Heart left ventricle (tissue), 16 donors: Measurements from ENCODE around the gene LRFN4. TPM values are rescaled to one million over a fixed set of nuclear protein-coding genes. Genes with fewer than 3 reads are reported as not detected.
"Not testable (repeated sequence)": the region's sequence is repeated elsewhere in the genome, so short reads cannot be mapped to it uniquely, and the experiment has no call there.

Source experiments
- ATAC-seq, 4 donors: fragments of 200-7000 bp; cut with Tn5 transposase; one replicate each; pipeline ENCODE4 v1.9.1; 2020 to 2022; ENCODE audit warnings: moderate library complexity in 4 of 4, mild to moderate bottlenecking in 3 of 4, moderate number of reproducible peaks in 1 of 4
- DNase-seq, 5 donors: peaks; one replicate each; pipeline ENCODE4 v3.0.0-alpha.2; 2020
- H3K27ac ChIP-seq, 12 donors: fragments of 200-600 bp; sonication (generic) in 4 of 12; one replicate each; pipeline versions ENCODE4 v1.5.0 to v1.8.0; 2016 to 2022; ENCODE audit warnings: mild to moderate bottlenecking in 2 of 12
- H3K27me3 ChIP-seq, 9 donors: fragments of 200-600 bp; sonication (generic) in 2 of 9; one replicate each; pipeline versions ENCODE4 v1.5.1 to v1.8.0; 2016 to 2022; ENCODE audit warnings: mild to moderate bottlenecking in 3 of 9
- H3K36me3 ChIP-seq, 9 donors: fragments of 200-600 bp; sonication (generic) in 2 of 9; one replicate each; pipeline versions ENCODE4 v1.5.0 to v1.8.0; 2018 to 2022; ENCODE audit warnings: mild to moderate bottlenecking in 2 of 9
- H3K4me1 ChIP-seq, 12 donors: fragments of 200-600 bp; sonication (generic) in 4 of 12; one replicate each; pipeline versions ENCODE4 v1.5.0 to v1.8.0; 2016 to 2022; ENCODE audit warnings: mild to moderate bottlenecking in 3 of 12
- H3K4me3 ChIP-seq, 12 donors: fragments of 200-600 bp; sonication (generic) in 4 of 12; one replicate each; pipeline versions ENCODE4 v1.5.0 to v1.8.0; 2017 to 2022; ENCODE audit warnings: mild to moderate bottlenecking in 9 of 12, moderate library complexity in 4 of 12
- H3K9me3 ChIP-seq, 12 donors: fragments of 200-600 bp; sonication (generic) in 4 of 12; one replicate each; pipeline versions ENCODE4 v1.5.0 to v1.8.0; 2016 to 2022; ENCODE audit warnings: mild to moderate bottlenecking in 1 of 12
- POLR2A ChIP-seq, 2 donors: fragments of 450-650 bp; IDR thresholded peaks; one replicate each; pipeline ENCODE4 v1.6.1; 2017; ENCODE audit warnings: antibody characterized with exemption in 2 of 2, mild to moderate bottlenecking in 2 of 2, moderate library complexity in 2 of 2
- WGBS, 4 donors: extraction: QIAGEN DNeasy Blood & Tissue Kit in 2 of 4; methylation state at CpG; one replicate each; pipeline versions ENCODE4 v1.1.5 to v1.1.7; 2013 to 2018; 5-methylcytosine and 5-hydroxymethylcytosine counted together
- intact Hi-C, 10 donors: fragments of 100-400 bp; cut with DNase I; formaldehyde crosslinking; loops; one replicate each; pipeline versions ENCODE4 v1.11.1 to v1.14.2; 2022
- polyA plus RNA-seq, 2 donors: library from polyadenylated mRNA; stranded (reverse); fragments of 200-250 nt; gene quantifications; one replicate each; pipeline ENCODE4 v1.2.3, GENCODE V29; 2013
- total RNA-seq, 9 donors: library from RNA; depleted of rRNA in 2 of 9; stranded (reverse); fragments of >200 nt in 2 of 9; fragmentation: NEBNext Ultra II Directional in 3 of 9; extraction: Animal tissue kit (Norgen Biotek cat#: 25700) in 3 of 9; gene quantifications; one replicate each; pipeline versions ENCODE4 v1.1.0 to v1.2.4, GENCODE V29; 2016 to 2023
- TF ChIP-seq, protein P1 (sequence below), 12 donors: fragments of 200-600 bp; sonication (generic) in 4 of 12; IDR thresholded peaks; one replicate each; pipeline versions ENCODE4 v1.5.0 to v1.8.0; 2018 to 2022; ENCODE audit warnings: antibody characterized with exemption in 12 of 12, mild to moderate bottlenecking in 5 of 12
- donor health status: ischemic (EF 13 %, LVEDD 7.1; RV severe dilation, severe dysfunction).
- donor health status: healthy with polysubstance abuse.
- donor health status: DM: no; HTN: yes; CAD: no.
- donor health status: DM: no; HTN: no; CAD: no.
- donor health status: ischemic (EF 25% LVEDD 6.9; RV normal size, moderate dysfunction).
- donor health status: ischemic (EF 25% LVEDD 5.7; RV mildly dilated, moderate dysfunction).
- donor health status: healthy.
- donor health status: DM: yes; HTN: yes; CAD: no.
- donor health status: ischemic (EF 35%, LVEDD 5.7; RV mildly dilated, moderate dysfunction).
- donor health status: nonischemic (EF 11% LVEDD 7.7; RV severe dilation, severe dysfunction).
- donor health status: DM: yes; HTN: yes; CAD: no.
- donor health status: PGD.
- donor health status: ischemic (EF 29% LVEDD 5.4; RV normal size, mild dysfunction).
- donor health status: nonischemic (EF 23%, LVEDD 6.1; RV moderate dilation, normal function).

LRFN4 gene
- total and polyA plus RNA-seq, 11 donors: 8.2 to 22.1 (median 15.4) TPM

DNA sequence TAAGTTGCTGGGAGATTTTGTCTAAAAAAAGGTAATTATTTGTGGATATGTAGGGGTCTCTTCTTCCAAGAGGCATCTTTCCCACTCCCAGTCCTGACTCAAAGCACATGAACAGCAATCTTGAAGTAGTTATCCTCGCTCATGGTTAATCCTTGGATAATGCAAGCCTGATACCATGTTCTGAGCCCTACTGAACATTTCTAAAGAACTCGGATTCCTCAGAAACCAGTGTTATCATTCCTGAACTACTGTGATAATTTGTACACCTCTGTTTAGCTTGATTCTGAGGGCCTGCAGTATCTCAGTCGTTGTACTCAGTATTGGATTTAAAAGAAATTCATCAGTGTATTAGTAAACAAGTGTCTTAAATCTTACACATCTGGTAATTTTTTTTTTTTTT, 36.0 kb upstream of the LRFN4 start:
- no peaks in the 10 kb centered on the region for H3K9me3 ChIP-seq
- no peaks in the 10 kb centered on the region for H3K27me3 ChIP-seq
- DNase-seq (no peak), ATAC-seq (no peak)
- WGBS, 4 donors: 74 to 81% (median 78%) methylated on average over 3 of the region's 3 CpGs
- no peaks in the 10 kb centered on the region for H3K4me1 ChIP-seq
- intact Hi-C loops: no loop called here
- no peak overlapping the region for H3K27ac ChIP-seq
- TF ChIP-seq POLR2A (IDR thresholded peaks at IDR 0.05): no peak
- TF ChIP-seq, protein P1, sequence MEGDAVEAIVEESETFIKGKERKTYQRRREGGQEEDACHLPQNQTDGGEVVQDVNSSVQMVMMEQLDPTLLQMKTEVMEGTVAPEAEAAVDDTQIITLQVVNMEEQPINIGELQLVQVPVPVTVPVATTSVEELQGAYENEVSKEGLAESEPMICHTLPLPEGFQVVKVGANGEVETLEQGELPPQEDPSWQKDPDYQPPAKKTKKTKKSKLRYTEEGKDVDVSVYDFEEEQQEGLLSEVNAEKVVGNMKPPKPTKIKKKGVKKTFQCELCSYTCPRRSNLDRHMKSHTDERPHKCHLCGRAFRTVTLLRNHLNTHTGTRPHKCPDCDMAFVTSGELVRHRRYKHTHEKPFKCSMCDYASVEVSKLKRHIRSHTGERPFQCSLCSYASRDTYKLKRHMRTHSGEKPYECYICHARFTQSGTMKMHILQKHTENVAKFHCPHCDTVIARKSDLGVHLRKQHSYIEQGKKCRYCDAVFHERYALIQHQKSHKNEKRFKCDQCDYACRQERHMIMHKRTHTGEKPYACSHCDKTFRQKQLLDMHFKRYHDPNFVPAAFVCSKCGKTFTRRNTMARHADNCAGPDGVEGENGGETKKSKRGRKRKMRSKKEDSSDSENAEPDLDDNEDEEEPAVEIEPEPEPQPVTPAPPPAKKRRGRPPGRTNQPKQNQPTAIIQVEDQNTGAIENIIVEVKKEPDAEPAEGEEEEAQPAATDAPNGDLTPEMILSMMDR (IDR thresholded peaks at IDR 0.05): no peak
- H3K36me3 ChIP-seq: peaks cover 0 to 19% (median 0%) of the 10 kb centered on the region in 9 donors
- no peak overlapping the region for H3K4me3 ChIP-seq

DNA sequence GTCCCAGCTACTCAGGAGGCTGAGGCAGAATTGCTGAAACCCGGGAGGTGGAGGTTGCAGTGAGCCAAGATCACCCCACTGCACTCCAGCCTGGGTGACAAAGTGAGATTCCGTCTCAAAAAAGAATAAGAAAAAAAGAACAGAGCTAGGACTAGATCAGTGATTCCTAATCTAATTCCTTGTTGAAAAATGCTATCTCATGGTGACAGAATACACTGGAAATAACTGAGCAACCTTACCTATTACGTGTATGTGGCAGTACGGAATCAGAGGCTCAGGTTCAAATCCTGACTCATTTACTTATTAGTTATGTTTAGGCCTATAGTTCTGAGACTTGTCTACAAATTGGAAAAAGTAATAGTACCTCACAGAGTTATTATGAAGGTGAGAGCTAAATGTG, 33.2 kb upstream of the LRFN4 start:
- H3K27ac ChIP-seq: no peak overlapping the region
- intact Hi-C loops: no loop called here
- ATAC-seq: no peak
- WGBS, 4 donors: 96 to 99% (median 97%) methylated on average over 4 of the region's 4 CpGs
- H3K9me3 ChIP-seq: no peaks in the 10 kb centered on the region
- H3K4me1 ChIP-seq: no peaks in the 10 kb centered on the region
- no peaks in the 10 kb centered on the region for H3K27me3 ChIP-seq
- H3K36me3 ChIP-seq: peaks cover 0 to 22% (median 0%) of the 10 kb centered on the region in 9 donors
- TF ChIP-seq POLR2A (IDR thresholded peaks at IDR 0.05): no peak
- TF ChIP-seq, protein P1 (IDR thresholded peaks at IDR 0.05): no peak
- DNase-seq: no peak
- H3K4me3 ChIP-seq: no peak overlapping the region

DNA sequence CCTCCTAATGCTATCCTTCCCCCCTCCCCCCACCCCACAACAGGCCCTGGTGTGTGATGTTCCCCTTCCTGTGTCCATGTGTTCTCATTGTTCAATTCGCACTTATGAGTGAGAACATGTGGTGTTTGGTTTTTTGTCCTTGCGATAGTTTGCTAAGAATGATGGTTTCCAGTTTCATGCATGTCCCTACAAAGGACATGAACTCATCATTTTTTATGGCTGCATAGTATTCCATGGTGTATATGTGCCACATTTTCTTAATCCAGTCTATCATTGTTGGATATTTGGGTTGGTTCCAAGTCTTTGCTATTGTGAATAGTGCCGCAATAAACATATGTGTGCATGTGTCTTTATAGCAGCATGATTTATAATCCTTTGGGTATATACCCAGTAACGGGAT, 32.3 kb upstream of the LRFN4 start:
- peaks cover 0 to 25% (median 0%) of the 10 kb centered on the region in 9 donors for H3K36me3 ChIP-seq
- ATAC-seq, H3K27me3 ChIP-seq, intact Hi-C loops, DNase-seq, H3K4me3 ChIP-seq, H3K9me3 ChIP-seq, H3K27ac ChIP-seq, H3K4me1 ChIP-seq: not testable (repeated sequence)
- 95 to 98% (median 97%) methylated on average over 3 to 4 of the region's 4 CpGs for WGBS, 4 donors

DNA sequence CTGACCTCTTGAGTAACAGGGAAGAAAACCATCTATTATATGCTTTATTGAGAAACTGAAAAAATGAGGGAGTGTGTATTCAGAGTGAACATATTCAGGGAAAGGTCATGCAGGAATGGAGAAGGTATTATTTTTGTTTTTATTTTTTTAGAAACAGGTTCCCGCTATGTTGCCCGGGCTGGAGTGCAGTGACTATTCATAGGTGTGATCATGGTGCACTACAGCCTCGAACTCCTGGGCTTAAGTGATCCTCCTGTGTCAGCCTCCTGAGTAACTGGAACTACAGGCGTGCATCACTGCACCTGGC, 22.4 kb upstream of the LRFN4 start:
- no peaks in the 10 kb centered on the region for H3K27me3 ChIP-seq
- H3K9me3 ChIP-seq: no peaks in the 10 kb centered on the region
- no peak overlapping the region for H3K4me3 ChIP-seq
- ATAC-seq (no peak), DNase-seq (no peak)
- TF ChIP-seq, protein P1 (IDR thresholded peaks at IDR 0.05): peak in 4 of 12 donors; percentile 2 to 14 (median 6)
- no peak for TF ChIP-seq POLR2A (IDR thresholded peaks at IDR 0.05)
- peaks cover 0 to 7% (median 0%) of the 10 kb centered on the region in 12 donors for H3K4me1 ChIP-seq
- peak overlapping the region in 1 of 12 donors; percentile 3 for H3K27ac ChIP-seq
- intact Hi-C loops: loop anchor here (1.0 to 10.0 kb wide), 10 partner anchors 139 to 430 kb away; partner anchors contain the start of gene CTSF (in 1 of the 10)
- WGBS, 4 donors: 62 to 68% (median 63%) methylated on average over 4 of the region's 4 CpGs
- H3K36me3 ChIP-seq: peaks cover 0 to 20% (median 3%) of the 10 kb centered on the region in 9 donors

DNA sequence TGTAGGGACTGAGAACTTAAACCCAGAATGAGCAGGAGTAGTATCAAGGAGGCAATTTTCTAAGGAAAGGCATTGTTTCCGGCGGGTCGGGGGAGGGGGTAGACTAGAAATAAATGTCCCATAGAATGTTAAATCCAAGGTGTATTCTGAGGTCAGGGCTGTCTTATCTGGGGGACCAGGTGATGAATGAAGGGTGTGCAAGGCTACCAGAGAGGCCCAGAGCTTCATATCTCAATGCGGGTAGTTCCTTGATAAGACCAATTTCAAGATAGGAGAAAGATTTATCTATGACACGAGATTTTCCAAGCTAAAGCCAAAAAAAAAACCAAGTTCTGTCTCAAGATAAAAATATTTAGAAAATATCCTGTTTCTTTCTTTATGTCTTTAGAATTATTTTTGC, 21.9 kb upstream of the LRFN4 start:
- H3K36me3 ChIP-seq: peaks cover 0 to 24% (median 3%) of the 10 kb centered on the region in 9 donors
- no peak for TF ChIP-seq POLR2A (IDR thresholded peaks at IDR 0.05)
- TF ChIP-seq, protein P1 (IDR thresholded peaks at IDR 0.05): no peak
- H3K27me3 ChIP-seq: no peaks in the 10 kb centered on the region
- intact Hi-C loops: loop anchor here (1.0 to 10.0 kb wide), 10 partner anchors 140 to 430 kb away; partner anchors contain the start of gene CTSF (in 1 of the 10)
- WGBS, 4 donors: 73 to 80% (median 76%) methylated on average over 5 of the region's 5 CpGs
- H3K9me3 ChIP-seq: no peaks in the 10 kb centered on the region
- H3K4me3 ChIP-seq: no peak overlapping the region
- H3K27ac ChIP-seq: no peak overlapping the region
- ATAC-seq (no peak), DNase-seq (no peak)
- peaks cover 0 to 7% (median 0%) of the 10 kb centered on the region in 12 donors for H3K4me1 ChIP-seq
